ENCODE data around the gene SLC37A2. TPM values are rescaled to one million over a fixed set of nuclear protein-coding genes. Genes with fewer than 3 reads are reported as not detected.

Gene SLC37A2
- total RNA-seq, 1 donor from 2014 or later, result 1.3 TPM

GRCh38 chr11:125108469-125108868, 45.4 kb downstream of the SLC37A2 start:
- H3K4me2 ChIP-seq (ENCODE audit: low read length), result no peak overlapping the region
- Mint-ChIP-seq H3K27ac (ENCODE audit: unreplicated experiment) (no peak overlapping the region), H3K4me3 (ENCODE audit: unreplicated experiment) (no peak overlapping the region), H3K36me3 (ENCODE audit: low read depth, unreplicated experiment) (peaks cover under 1% of the 10 kb centered on the region), H3K27me3 (ENCODE audit: low read depth, unreplicated experiment) (no peaks in the 10 kb centered on the region), H3K4me1 (ENCODE audit: low read depth, unreplicated experiment) (peaks cover 6% of the 10 kb centered on the region), H3K9me3 (ENCODE audit: unreplicated experiment) (no peaks in the 10 kb centered on the region)
- H2AFZ ChIP-seq (ENCODE audit: low read depth, low read length), result no peak overlapping the region
- DNase-seq (ENCODE audit: low read depth) (peak; percentile 26), FAIRE-seq (peak; percentile 23)
- no peaks in the 10 kb centered on the region for H3K27me3 ChIP-seq (ENCODE audit: insufficient read depth, low read length)
- no peak overlapping the region for H3K27ac ChIP-seq (ENCODE audit: low read depth, low read length)
- H3K9me3 ChIP-seq (ENCODE audit: insufficient read depth, low read depth, low read length), result no peaks in the 10 kb centered on the region
- no peak for TF ChIP-seq CTCF (IDR thresholded peaks at IDR 0.05; ENCODE audit: insufficient read depth, low read depth, low read length)
- TF ChIP-seq EZH2 (IDR thresholded peaks at IDR 0.05; ENCODE audit: insufficient read depth, low read length), result no peak
- no peak overlapping the region for H3K4me3 ChIP-seq (ENCODE audit: insufficient read depth, low read depth, low read length)
- no peaks in the 10 kb centered on the region for H4K20me1 ChIP-seq (ENCODE audit: insufficient read depth, low read length)
- H3K9ac ChIP-seq (ENCODE audit: low read length), result no peak overlapping the region
- peaks cover 10% of the 10 kb centered on the region for H3K79me2 ChIP-seq (ENCODE audit: insufficient read depth, low read length)
- H3K36me3 ChIP-seq (ENCODE audit: insufficient read depth, low read length), result no peaks in the 10 kb centered on the region
- H3K4me1 ChIP-seq (ENCODE audit: insufficient read depth, low read length), result peaks cover 13% of the 10 kb centered on the region

- Mint-ChIP-seq H3K9me3 (ENCODE audit: unreplicated experiment) (no peaks in the 10 kb centered on the region), H3K4me3 (ENCODE audit: unreplicated experiment) (peak overlapping the region; percentile 100), H3K4me1 (ENCODE audit: low read depth, unreplicated experiment) (peaks cover 6% of the 10 kb centered on the region), H3K36me3 (ENCODE audit: low read depth, unreplicated experiment) (no peaks in the 10 kb centered on the region), H3K27ac (ENCODE audit: unreplicated experiment) (peak overlapping the region; percentile 90), H3K27me3 (ENCODE audit: low read depth, unreplicated experiment) (no peaks in the 10 kb centered on the region)
- H3K36me3 ChIP-seq (ENCODE audit: insufficient read depth, low read length), result no peaks in the 10 kb centered on the region
- DNase-seq (ENCODE audit: low read depth) (no peak), FAIRE-seq (no peak)
- peaks cover 10% of the 10 kb centered on the region for H3K79me2 ChIP-seq (ENCODE audit: insufficient read depth, low read length)
- H3K4me1 ChIP-seq (ENCODE audit: insufficient read depth, low read length), result peaks cover 13% of the 10 kb centered on the region
- H3K9ac ChIP-seq (ENCODE audit: low read length), result peak overlapping the region; percentile 93
- no peak overlapping the region for H3K27ac ChIP-seq (ENCODE audit: low read depth, low read length)
- no peaks in the 10 kb centered on the region for H3K27me3 ChIP-seq (ENCODE audit: insufficient read depth, low read length)
- TF ChIP-seq CTCF (IDR thresholded peaks at IDR 0.05; ENCODE audit: insufficient read depth, low read depth, low read length) (no peak), EZH2 (IDR thresholded peaks at IDR 0.05; ENCODE audit: insufficient read depth, low read length) (no peak)
- no peaks in the 10 kb centered on the region for H3K9me3 ChIP-seq (ENCODE audit: insufficient read depth, low read depth, low read length)
- peak overlapping the region; percentile 98 for H3K4me3 ChIP-seq (ENCODE audit: insufficient read depth, low read depth, low read length)
- H3K4me2 ChIP-seq (ENCODE audit: low read length), result peak overlapping the region; percentile 100
- no peak overlapping the region for H2AFZ ChIP-seq (ENCODE audit: low read depth, low read length)
- H4K20me1 ChIP-seq (ENCODE audit: insufficient read depth, low read length), result no peaks in the 10 kb centered on the region
These were observed 47.4 kb downstream of the SLC37A2 start for GRCh38 chr11:125110506-125110905.

GRCh38 chr11:125111001-125111342, 47.9 kb downstream of the SLC37A2 start:
- peak overlapping the region; percentile 97 for H2AFZ ChIP-seq (ENCODE audit: low read depth, low read length)
- peaks cover 13% of the 10 kb centered on the region for H3K4me1 ChIP-seq (ENCODE audit: insufficient read depth, low read length)

More at GRCh38 chr11:125111001-125111342, 47.9 kb downstream of the SLC37A2 start:
- peak overlapping the region; percentile 79 for H3K27ac ChIP-seq (ENCODE audit: low read depth, low read length)
- peak overlapping the region; percentile 98 for H3K4me3 ChIP-seq (ENCODE audit: insufficient read depth, low read depth, low read length)
- peak overlapping the region; percentile 90 for H3K27ac Mint-ChIP-seq (ENCODE audit: unreplicated experiment)
- peak overlapping the region; percentile 100 for H3K4me3 Mint-ChIP-seq (ENCODE audit: unreplicated experiment)
- H4K20me1 ChIP-seq (ENCODE audit: insufficient read depth, low read length), result no peaks in the 10 kb centered on the region
- peaks cover 6% of the 10 kb centered on the region for H3K4me1 Mint-ChIP-seq (ENCODE audit: low read depth, unreplicated experiment)
- H3K9ac ChIP-seq (ENCODE audit: low read length), result peak overlapping the region; percentile 93
- H3K79me2 ChIP-seq (ENCODE audit: insufficient read depth, low read length), result peaks cover 10% of the 10 kb centered on the region
- H3K27me3 Mint-ChIP-seq (ENCODE audit: low read depth, unreplicated experiment), result no peaks in the 10 kb centered on the region
- no peaks in the 10 kb centered on the region for H3K36me3 ChIP-seq (ENCODE audit: insufficient read depth, low read length)
- FAIRE-seq, result no peak
- no peaks in the 10 kb centered on the region for H3K27me3 ChIP-seq (ENCODE audit: insufficient read depth, low read length)
- H3K36me3 Mint-ChIP-seq (ENCODE audit: low read depth, unreplicated experiment), result no peaks in the 10 kb centered on the region
- TF ChIP-seq CTCF (IDR thresholded peaks at IDR 0.05; ENCODE audit: insufficient read depth, low read depth, low read length), result no peak
- TF ChIP-seq EZH2 (IDR thresholded peaks at IDR 0.05; ENCODE audit: insufficient read depth, low read length), result no peak
- H3K9me3 Mint-ChIP-seq (ENCODE audit: unreplicated experiment), result no peaks in the 10 kb centered on the region
- H3K4me2 ChIP-seq (ENCODE audit: low read length), result peak overlapping the region; percentile 100
- H3K9me3 ChIP-seq (ENCODE audit: insufficient read depth, low read depth, low read length), result no peaks in the 10 kb centered on the region
- no peak for DNase-seq (ENCODE audit: low read depth)
